ENCODE results near the gene TARBP1.
A peak's percentile ranks its signal among the peaks of the same experiment; 100 is the strongest.
"Not testable (repeated sequence)": the region's sequence is repeated elsewhere in the genome, so short reads cannot be mapped to it uniquely, and the experiment has no call there.

TARBP1 gene

GRCh38 chr1:234478481-234479309, at the start of gene TARBP1:
Gene TARBP1, minus strand, starts transcription at chr1:234479179. Its CDS starts 76 bp downstream, at chr1:234479103.
- peak; percentile 65 to 87 for DNase-seq

- DNase-seq: no peak
Measured at GRCh38 chr1:234528074-234528865, 49.3 kb upstream of the TARBP1 start.

GRCh38 chr1:234527346-234527745, 48.4 kb upstream of the TARBP1 start:
- DNase-seq: no peak

- DNase-seq: no peak
Measured at GRCh38 chr1:234526922-234527321, 47.9 kb upstream of the TARBP1 start.

- no peak for DNase-seq
Measured at GRCh38 chr1:234525099-234525799, 46.3 kb upstream of the TARBP1 start.

GRCh38 chr1:234521836-234522235, 42.9 kb upstream of the TARBP1 start:
- no peak for DNase-seq

GRCh38 chr1:234520908-234521817, 42.2 kb upstream of the TARBP1 start:
- DNase-seq: no peak

- DNase-seq: no peak
Measured at GRCh38 chr1:234519506-234519905, 40.5 kb upstream of the TARBP1 start.

GRCh38 chr1:234518876-234519275, 39.9 kb upstream of the TARBP1 start:
- no peak for DNase-seq

GRCh38 chr1:234518086-234518485, 39.1 kb upstream of the TARBP1 start:
- DNase-seq: not testable (repeated sequence)

GRCh38 chr1:234517110-234517802, 38.3 kb upstream of the TARBP1 start:
- DNase-seq: no peak

GRCh38 chr1:234515821-234516241, 36.9 kb upstream of the TARBP1 start:
- no peak for DNase-seq

- no peak for DNase-seq
Measured at GRCh38 chr1:234515411-234515810, 36.4 kb upstream of the TARBP1 start.

GRCh38 chr1:234512451-234512861, 33.5 kb upstream of the TARBP1 start:
- no peak for DNase-seq

- DNase-seq: no peak
Measured at GRCh38 chr1:234509457-234510328, 30.7 kb upstream of the TARBP1 start.

- no peak for DNase-seq
Measured at GRCh38 chr1:234507626-234508387, 28.8 kb upstream of the TARBP1 start.

GRCh38 chr1:234507089-234507488, 28.1 kb upstream of the TARBP1 start:
- no peak for DNase-seq

GRCh38 chr1:234505769-234506102, 26.8 kb upstream of the TARBP1 start:
- DNase-seq: no peak

- DNase-seq: no peak
Measured at GRCh38 chr1:234504969-234505768, 26.2 kb upstream of the TARBP1 start.

Measured in NCI-H1930 (cell line).